SU-DHL-6 (cell line): ENCODE data around the gene TMEM178A.

Source experiments
- CTCF ChIP-seq: fragments of 200-600 bp; sonication (generic); IDR thresholded peaks from one replicate; pipeline ENCODE4 v1.5.1; 2017; ENCODE audit warnings: antibody characterized with exemption, mild to moderate bottlenecking, low read length, moderate library complexity; ENCODE audit not compliant: insufficient read depth, poor library complexity, severe bottlenecking
- EZH2phosphoT487 ChIP-seq: fragments of 200-600 bp; sonication (generic), shearing (Covaris generic); conservative IDR thresholded peaks from 2 replicates; pipeline ENCODE4 v1.6.1; 2018; ENCODE audit warnings: mild to moderate bottlenecking, antibody characterized with exemption, low read length, moderate library complexity, mixed read lengths

GRCh38 chr2:39736640-39737039 is 70.9 kb downstream of the TMEM178A start:
- TF ChIP-seq CTCF, result no peak
- no peak for TF ChIP-seq EZH2phosphoT487
